Measurements from ENCODE around the gene CENPC.
A peak's percentile ranks its signal among the peaks of the same experiment; 100 is the strongest.
"Not testable (repeated sequence)": the region's sequence is repeated elsewhere in the genome, so short reads cannot be mapped to it uniquely, and the experiment has no call there.

CENPC gene

DNA sequence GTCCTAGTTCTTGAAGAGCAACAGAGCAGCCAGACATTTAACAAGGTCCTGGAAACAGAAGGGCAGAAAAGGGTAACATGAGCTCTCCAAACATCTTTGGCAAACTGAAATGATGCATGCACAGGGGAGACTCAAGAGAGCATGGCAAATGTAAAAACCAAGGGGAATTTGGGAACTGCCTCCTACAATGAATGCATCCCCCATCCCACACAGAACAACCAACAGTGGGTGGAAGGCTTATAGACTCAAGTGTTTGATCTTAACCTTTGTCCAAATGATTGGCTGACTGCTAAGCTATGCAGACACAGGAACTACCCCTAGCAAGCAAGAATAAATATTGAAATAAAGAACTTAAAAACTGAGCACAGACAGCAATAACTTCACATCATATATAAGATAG lies 74.4 kb downstream of the CENPC start:
- DNase-seq (ENCODE audit: low read depth), result no peak

DNA sequence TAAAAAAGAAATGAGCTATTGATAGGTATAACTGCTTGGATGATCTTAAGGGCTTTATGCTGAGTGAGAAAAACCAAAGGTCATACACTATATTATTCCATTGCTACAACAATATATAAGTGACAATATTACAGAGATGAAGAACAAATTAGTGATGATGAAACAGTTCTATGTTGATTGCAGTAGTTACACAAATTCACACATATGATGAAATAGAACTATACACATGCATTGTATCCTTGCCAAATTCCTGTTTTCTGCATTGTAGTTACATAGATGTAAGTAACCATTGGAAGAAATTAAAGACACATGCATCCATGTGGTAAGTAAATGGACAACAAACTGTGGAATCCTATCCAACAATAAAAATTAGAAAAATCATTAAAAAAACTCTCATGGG lies 76.5 kb downstream of the CENPC start:
- no peak for DNase-seq (ENCODE audit: low read depth)

DNA sequence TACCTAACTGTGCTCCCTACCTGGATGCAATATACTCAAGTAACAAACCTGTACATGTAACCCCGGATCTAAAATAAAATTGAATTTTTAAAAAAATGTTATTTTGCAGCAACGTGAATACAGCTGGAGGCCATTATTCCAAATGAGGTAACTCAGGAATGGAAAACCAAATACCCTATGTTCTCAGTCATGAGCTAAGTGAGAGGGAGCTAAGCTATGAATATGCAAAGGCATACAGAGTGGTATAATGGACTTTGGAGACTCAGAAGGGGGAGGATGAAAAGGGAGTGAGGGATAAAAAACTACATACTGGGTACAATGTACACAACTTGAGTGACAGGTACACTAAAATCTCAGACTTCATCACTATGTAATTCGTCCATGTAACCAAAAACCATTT lies 78.6 kb downstream of the CENPC start:
- DNase-seq (ENCODE audit: low read depth), result no peak

DNA sequence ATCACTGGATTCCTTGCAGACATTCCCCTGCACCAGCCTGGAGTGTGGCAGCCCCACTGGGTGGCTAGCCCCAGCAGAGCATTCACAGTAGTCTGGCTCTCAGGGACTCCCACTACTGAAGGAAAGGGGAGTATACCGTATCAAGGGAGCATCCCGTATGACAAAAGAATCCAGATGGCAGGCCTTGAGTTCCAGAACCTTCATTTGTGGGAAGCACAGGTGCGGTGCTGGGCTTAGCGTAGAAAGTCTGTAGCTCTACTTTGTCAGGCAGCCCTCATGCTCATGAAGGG lies 79.6 kb downstream of the CENPC start:
- no peak for DNase-seq (ENCODE audit: low read depth)

DNA sequence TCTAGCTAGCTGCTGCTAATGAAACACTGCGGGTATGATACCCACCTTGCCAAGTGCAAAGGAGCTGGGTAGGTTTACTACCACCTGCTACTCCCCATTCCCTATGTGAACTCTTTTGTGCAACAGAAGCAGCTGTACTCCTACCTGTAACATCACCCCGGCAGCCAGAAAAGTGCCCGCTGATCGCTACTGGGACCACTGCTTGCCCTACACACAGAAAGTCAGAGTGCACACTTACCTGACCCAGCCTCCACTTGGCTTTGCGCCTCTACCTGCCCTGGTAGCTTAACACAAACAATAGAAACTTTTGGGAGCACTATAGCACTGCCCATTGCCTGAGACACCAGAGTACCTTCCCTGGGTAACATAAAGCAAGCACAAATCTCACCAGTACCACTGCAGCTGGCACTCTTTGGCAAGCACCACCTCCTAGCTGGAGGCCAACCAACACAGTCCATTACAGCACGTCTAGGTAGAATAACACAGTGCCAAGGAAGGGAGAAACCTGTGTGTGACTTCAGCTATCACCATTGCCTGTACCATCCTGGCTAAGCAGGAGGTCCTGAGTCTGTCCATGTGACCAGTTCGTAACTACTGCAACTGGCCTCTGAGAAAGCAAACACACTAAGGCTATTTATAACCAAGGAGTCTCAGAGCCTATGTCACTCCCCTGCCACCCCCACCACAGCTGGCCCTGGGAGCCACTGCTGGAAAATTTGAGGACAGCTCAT lies 80.1 kb downstream of the CENPC start:
- DNase-seq (ENCODE audit: low read depth), result no peak

DNA sequence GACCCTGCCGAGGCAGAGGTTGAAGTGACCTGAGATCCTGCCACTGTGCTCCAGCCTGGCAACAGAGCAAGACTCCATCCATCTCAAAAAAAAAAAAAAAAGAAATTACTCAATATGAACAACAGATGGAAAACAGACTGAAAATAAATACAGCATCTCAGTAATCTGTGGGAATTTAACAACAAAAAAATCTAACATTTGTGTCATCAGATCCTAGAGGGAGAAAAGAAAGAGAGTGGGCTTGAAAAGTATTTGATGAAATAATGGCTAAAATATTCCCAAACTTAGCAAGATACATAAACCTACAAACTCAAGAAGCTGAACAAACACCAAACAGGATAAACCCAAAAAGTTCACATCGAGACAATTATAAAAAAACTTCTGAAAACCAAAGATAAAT lies 84.7 kb downstream of the CENPC start:
- no peak for DNase-seq (ENCODE audit: low read depth)

DNA sequence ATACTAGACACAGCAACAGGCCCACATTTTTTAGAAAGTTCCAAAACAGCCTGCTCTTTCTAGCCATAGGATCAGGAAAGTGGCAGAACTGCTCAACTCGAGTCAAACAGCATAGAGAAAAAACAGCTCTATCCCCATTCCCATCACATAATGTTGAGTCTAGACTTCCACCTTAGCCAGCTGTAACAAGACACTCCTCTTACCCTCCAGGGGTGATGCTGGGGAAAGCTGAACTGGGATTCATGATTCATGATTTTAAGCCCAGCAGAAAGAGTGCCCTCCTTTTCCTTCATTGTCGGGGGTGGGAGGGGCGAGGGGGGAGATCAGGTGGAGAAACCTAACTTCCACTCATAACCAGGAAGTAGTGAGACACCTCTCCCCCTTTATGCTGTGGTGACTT lies 86.1 kb downstream of the CENPC start:
- no peak for DNase-seq (ENCODE audit: low read depth)

DNA sequence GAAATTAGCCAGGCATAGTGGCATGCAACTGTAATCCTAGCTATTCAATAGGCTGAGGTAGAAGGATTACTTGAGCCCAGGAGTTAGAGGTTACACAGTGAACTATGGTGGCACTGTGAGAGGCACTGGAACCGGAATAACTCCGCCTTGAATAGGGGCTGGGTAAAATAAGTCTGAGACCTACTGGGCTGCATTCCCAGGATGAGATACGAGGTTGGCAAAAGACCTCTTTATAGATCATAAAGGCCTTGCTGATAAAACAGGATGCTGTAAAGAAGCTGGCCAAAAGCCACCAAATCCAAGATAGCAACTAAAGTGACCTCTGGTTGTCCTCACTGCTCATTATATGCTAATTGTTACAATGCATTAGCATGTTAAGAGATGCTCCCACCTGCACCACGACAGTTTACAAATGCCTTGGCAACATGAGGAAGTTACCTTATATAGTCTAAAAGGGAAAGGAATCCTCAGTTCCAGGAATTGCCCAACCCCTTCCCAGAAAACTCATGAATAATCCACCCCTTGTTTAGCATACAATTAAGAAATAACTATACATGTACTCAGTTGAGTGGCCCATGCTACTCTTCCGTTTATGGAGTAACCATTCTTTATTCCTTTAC lies 88.6 kb downstream of the CENPC start:
- no peak for DNase-seq (ENCODE audit: low read depth)

DNA sequence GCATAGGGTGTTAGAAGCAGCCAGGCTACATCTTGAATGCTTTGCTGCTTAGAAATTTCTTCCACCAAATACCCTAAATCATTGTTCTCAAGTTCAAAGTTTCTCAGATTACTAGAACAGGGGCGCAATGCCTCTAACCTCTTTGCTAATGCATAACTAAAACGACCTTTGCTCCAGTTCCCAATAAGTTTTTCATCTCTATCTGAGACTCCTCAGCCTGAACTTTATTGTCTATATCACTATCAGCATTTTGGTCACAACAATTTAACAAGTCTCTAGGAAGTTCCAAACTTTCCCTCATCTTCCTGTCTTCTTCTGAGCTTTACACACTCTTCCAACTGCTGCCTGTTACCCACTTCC lies 92.5 kb downstream of the CENPC start:
- not testable (repeated sequence) for DNase-seq (ENCODE audit: low read depth)

DNA sequence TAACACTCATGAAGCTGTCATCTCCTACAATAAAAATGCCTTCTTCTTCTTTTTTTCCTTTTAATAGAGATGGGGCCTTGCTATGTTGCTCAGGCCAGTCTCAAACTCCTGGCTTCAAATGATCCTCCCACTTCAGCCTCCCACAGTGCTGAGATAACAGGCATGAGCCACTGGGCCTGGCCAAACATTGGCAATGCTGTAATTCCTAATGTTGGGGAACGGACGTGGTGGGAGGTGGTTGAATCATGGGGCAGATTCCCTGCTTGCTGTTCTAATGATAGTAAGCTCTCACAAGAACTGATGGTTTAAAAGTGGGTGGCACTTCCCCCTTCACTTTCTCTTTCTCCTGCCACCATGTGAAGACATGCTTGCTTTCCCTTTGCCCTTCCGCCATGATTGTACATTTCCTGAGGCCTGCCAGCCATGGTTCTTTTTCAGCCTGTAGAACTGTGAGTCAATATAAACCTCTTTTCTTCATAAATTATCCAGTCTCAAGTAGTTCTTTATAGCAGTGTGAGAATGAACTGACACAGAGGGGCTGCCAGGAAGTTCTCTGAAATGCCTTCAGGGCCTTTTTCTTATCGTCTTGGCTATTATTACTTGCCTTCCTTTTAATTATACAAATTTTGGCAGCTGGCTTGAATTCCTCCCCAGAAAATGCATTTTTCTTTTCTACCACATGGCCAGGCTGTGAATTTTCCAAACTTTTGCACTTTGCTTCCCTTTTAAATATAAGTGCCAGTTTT lies 93.0 kb downstream of the CENPC start:
- DNase-seq (ENCODE audit: low read depth), result no peak

DNA sequence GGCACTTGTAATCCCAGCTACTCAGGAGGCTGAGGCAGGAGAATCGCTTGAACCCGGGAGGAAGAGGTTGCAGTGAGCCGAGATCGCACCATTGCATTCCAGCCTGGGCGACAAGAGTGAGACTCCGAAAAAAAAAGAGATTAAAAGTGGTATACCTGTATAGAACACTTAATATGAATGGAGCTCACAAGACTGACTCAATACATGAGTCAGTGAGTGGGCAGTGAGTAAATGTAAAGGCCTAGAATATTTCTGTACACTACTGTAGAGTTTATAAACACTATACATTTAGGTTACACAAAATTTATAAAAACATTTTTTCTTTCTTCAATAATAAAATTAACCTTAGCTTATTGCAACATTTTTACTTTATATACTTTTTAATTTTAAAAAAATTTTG lies 93.8 kb downstream of the CENPC start:
- DNase-seq (ENCODE audit: low read depth), result no peak

DNA sequence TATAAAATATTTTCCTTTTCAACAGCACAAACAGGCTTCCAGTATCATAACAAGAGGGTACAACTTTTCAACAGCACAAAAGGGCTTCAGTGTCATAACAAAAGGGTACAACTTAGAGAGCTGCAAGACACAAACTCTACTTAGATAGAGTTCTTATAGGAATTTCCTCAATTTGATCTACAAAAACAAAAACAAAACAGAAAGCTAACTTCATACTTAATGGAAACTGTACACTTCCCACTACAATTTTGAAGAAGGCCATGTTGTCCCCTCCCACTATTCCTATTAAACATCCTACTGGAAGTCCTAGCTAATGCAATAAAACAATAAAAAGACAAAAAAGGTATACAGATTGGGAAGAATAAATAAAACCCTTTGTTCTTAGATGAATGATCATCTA lies 96.7 kb downstream of the CENPC start:
- DNase-seq (ENCODE audit: low read depth), result no peak

DNA sequence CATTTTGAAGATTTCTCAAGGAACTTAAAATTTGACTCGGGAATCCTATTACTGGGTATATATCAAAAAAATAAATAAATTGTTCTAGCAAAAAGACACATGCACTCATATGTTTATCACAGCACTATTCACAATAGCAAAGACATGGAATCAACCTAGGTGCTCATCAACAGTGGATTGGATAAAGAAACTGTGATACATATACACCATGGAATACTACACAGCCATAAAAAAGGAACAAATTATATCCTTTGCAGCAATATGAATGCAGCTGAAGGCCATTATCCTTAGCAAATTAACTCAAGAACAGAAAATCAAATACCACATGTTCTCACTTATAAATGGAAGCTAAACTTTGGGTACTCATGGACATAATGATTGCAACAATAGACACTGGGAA lies 97.4 kb downstream of the CENPC start:
- DNase-seq (ENCODE audit: low read depth), result no peak

DNA sequence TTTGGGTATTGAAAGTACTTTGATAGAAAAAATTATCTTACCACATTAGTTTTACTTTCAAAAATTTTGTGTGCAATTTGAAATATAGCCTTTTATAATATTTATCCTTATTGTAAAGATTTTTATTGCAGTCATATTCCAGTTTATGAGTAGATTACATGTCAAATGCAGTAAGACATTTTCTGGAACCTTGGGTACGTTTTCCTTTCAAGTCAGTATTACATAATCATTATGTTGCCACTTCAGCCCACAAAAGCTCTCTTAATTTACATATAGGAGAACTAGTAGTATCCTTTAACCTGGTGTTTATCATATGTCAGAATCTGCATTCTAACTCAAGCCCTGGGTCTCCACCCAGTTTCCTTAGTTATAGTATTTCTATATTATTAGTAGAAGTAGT lies 98.5 kb downstream of the CENPC start:
- DNase-seq (ENCODE audit: low read depth), result no peak

DNA sequence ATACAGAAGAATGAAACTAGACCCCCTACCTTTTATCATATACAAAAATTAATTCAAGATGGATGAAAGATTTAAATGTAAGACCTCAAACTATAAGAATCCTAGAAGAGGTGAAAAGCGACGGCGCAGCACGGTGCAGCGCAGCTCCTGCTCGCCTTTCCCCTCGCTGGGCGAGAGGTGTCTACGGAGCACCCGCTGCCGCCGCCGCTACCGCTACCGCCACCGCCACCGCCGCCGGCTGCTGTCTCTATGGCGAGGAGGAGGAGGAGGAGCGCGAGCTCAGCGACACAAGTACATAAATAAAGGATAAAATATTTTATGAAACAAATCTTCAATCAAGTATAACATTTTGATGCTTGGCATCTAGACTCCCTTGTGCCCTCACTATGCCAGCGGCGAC lies 99.4 kb downstream of the CENPC start:
- DNase-seq (ENCODE audit: low read depth), result not testable (repeated sequence)

DNA sequence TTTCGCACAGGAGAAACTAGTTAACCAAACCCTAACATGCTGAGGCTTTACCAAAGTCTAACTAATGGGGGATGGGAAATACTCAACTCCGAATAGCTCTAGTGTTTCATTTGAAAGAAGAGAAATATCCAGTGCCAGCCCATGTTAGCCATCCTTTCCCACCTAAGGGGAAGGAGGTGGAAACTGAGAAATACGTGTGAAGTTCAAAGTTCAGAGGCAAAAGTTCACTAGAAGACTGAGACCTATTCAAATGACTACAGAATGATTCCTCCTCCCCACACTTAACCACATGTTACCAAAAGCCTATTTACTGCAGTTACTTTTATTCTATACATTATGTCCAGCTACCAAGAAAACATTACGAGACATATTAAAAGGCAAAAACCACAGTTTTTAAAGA lies 106.3 kb downstream of the CENPC start:
- no peak for DNase-seq (ENCODE audit: low read depth)

DNA sequence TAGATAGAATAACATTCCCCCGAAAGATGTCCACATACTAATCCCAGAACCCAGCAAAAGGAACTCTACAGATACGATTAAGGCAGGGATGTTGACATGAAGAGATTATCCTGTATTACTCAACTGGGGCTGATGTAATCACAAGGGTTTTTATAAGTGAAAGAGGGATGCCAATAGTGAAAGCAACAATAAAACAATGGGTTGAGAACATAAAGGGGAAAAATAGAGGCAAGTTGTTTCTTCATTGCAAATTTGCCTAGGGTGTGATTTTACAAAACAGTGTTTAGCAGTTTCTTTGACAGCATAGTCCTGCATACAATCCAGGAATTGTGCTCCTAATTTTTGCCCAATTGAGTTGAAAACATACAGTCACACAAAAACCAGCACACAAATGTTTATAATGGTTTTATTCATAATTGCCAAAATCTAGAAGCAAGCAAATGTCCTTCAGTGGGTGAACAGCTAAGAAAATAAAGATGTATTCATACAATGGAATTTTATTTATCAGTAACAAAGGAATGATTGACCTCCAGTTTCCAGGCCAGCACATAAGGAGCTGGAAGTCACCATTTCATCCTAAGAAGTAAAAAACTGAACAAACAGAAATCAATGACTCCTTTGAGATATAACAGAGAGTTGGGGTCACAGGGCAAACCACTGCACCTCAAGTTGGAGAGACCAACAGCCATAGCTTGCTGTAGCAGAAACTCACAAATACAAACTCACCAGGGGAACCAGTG lies 107.2 kb downstream of the CENPC start:
- DNase-seq (ENCODE audit: low read depth), result peak; percentile 48

DNA sequence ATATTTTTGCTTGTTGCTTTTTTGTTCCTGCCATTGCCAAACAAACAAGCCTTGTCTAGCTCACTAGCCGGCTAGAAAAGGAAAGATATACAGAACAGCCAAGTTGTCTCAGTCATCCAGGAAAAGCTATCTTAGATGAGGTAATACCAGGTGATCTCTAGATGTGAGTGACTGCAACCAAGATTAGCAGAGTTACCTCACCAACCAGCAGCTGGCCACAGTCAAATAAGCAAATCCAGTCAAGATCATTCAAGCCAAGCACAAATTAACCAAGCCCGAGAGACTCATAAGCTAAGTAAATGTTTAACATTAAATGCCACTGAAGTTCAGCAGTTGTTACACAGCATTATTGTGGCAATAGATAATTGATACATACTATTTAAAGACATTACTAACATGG lies 108.6 kb downstream of the CENPC start:
- no peak for DNase-seq (ENCODE audit: low read depth)

DNA sequence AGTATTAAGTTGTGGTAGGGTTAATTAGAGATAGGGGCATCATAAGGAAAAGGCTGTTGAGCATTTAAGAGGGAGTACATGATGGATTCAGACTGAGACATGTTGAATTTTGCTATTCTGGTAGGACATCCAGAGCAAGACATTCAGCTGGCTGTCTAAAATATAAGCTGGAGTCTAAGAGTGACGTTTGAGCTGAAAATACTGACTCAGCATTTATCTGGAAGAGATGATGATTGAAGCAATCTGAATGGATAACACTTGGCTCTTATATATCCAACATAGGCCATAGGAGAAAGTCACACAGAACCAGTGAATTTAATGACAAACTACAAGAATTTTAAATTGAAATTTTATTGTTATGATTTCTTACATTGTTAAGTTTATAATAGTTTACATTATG lies 114.3 kb downstream of the CENPC start:
- DNase-seq (ENCODE audit: low read depth), result no peak

DNA sequence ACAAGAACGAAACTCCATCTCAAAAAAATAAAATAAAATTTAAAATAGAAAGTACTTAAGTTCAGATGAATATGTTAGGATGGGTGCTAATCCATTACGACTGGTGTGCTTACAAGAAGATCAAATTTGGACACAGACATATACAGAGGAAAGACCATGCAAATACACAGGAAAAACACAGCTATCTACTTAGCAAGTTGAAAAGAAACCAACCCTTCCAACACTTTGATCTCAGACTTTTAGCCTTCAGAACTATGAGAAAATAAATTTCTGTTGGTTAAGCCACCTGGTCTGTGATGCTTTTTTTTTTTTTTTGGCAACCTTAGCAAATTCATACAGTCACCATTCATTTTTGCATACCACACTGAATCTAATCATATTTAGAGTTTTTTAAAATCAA lies 116.5 kb downstream of the CENPC start:
- no peak for DNase-seq (ENCODE audit: low read depth)
